PFSK-1 (cell line): ENCODE data around the gene KAZN.

Experiments
- POLR2AphosphoS5 ChIP-seq: IDR thresholded peaks from 2 replicates; pipeline ENCODE4 v1.6.1; 2012; ENCODE audit warnings: low read depth, mild to moderate bottlenecking, control low read depth, low read length, moderate library complexity
- SIN3A ChIP-seq: IDR thresholded peaks from 2 replicates; pipeline ENCODE4 v1.6.1; 2012; ENCODE audit warnings: mild to moderate bottlenecking, low read length, moderate library complexity, borderline replicate concordance; ENCODE audit not compliant: insufficient read depth

DNA sequence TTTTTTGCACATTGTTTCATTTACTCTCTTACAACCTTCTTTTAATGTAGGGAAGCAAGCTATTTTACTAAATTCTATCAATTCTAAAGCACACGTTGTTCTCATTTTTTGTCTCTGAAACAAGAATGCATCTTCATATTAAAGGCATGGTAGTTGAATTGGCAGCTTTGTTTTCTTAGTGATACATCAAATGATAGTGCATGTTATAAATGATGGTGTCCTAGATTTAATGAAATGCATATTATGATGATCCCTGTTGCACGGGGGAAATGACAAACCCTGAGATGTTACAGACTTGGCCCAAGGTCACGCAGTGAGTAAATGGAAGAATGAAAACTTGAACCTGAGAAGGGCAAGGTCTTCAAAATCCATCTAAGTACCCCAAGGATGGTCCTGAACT lies 213.1 kb downstream of the KAZN start:
- TF ChIP-seq POLR2AphosphoS5, result no peak
- no peak for TF ChIP-seq SIN3A
